IPS DF 19.7 (cell line): ENCODE measurements around the gene APBA3.

ENCODE experiments used
- DNase-seq: peaks from one replicate; pipeline ENCODE4 v3.0.0-alpha.2; 2013; ENCODE audit warnings: low read depth, low spot score

Gene APBA3

GRCh38 chr19:3720349-3720917, 41.1 kb downstream of the APBA3 start:
- DNase-seq, result no peak

- no peak for DNase-seq
These were observed 41.6 kb downstream of the APBA3 start for GRCh38 chr19:3719868-3720267.

- DNase-seq, result no peak
These were observed 45.3 kb downstream of the APBA3 start for GRCh38 chr19:3716147-3716668.

- no peak for DNase-seq
These were observed 48.6 kb downstream of the APBA3 start for GRCh38 chr19:3712663-3713611.

- DNase-seq, result no peak
These were observed 51.2 kb downstream of the APBA3 start for GRCh38 chr19:3710265-3710812.

- no peak for DNase-seq
These were observed 53.1 kb downstream of the APBA3 start, which contains the start of gene TJP3 for GRCh38 chr19:3708207-3708931. TJP3 (plus strand) TSS chr19:3708384; CDS start chr19:3728433, 20,049 bp downstream.

- no peak for DNase-seq
These were observed 53.7 kb downstream of the APBA3 start for GRCh38 chr19:3707868-3708206.

- no peak for DNase-seq
These were observed 60.3 kb downstream of the APBA3 start for GRCh38 chr19:3701200-3701599.
